Suprapubic skin (tissue), 4 donors: ENCODE measurements around the gene CAPG.

ENCODE experiments used
- EP300 ChIP-seq: sonication (generic); formaldehyde crosslinking; IDR thresholded peaks from one replicate; pipeline ENCODE4 v1.6.1; 2017; ENCODE audit warnings: antibody characterized with exemption
- POLR2A ChIP-seq, 2 donors: fragments of 450-650 bp; IDR thresholded peaks; one replicate each; pipeline ENCODE4 v1.6.1; 2017; ENCODE audit warnings: antibody characterized with exemption in 2 of 2, mild to moderate bottlenecking in 2 of 2, moderate library complexity in 2 of 2
- POLR2AphosphoS5 ChIP-seq, 3 donors: sonication (generic); formaldehyde crosslinking; IDR thresholded peaks; one replicate each; pipeline ENCODE4 v1.6.1; 2017; ENCODE audit warnings: antibody characterized with exemption in 3 of 3
- TF ChIP-seq, protein P1 (sequence below), 2 donors: fragments of 200-600 bp in 1 of 2; fragments of 450-650 bp in 1 of 2; sonication (generic) in 1 of 2; IDR thresholded peaks; one replicate each; pipeline ENCODE4 v1.5.1; 2016 to 2019; ENCODE audit warnings: antibody characterized with exemption in 2 of 2, mild to moderate bottlenecking in 1 of 2, moderate library complexity in 1 of 2

GRCh38 chr2:85377083-85377482 is 33.1 kb downstream of the CAPG start:
- TF ChIP-seq, protein P1, sequence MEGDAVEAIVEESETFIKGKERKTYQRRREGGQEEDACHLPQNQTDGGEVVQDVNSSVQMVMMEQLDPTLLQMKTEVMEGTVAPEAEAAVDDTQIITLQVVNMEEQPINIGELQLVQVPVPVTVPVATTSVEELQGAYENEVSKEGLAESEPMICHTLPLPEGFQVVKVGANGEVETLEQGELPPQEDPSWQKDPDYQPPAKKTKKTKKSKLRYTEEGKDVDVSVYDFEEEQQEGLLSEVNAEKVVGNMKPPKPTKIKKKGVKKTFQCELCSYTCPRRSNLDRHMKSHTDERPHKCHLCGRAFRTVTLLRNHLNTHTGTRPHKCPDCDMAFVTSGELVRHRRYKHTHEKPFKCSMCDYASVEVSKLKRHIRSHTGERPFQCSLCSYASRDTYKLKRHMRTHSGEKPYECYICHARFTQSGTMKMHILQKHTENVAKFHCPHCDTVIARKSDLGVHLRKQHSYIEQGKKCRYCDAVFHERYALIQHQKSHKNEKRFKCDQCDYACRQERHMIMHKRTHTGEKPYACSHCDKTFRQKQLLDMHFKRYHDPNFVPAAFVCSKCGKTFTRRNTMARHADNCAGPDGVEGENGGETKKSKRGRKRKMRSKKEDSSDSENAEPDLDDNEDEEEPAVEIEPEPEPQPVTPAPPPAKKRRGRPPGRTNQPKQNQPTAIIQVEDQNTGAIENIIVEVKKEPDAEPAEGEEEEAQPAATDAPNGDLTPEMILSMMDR (IDR thresholded peaks at IDR 0.05), result no peak
- TF ChIP-seq POLR2A (IDR thresholded peaks at IDR 0.05) (no peak), POLR2AphosphoS5 (IDR thresholded peaks at IDR 0.05) (no peak), EP300 (no peak)
